Measurements from ENCODE around the gene PTDSS2. TPM values are rescaled to one million over a fixed set of nuclear protein-coding genes. Genes with fewer than 3 reads are reported as not detected.

Gene PTDSS2
- total RNA-seq, 1 experiment from 2014 or later = 37.6 TPM

- ChIA-PET CTCF (no interaction called here), POLR2A (ENCODE audit: low non-redundant PET) (no interaction called here)
- no peak for DNase-seq (ENCODE audit: low spot score)
Observed at GRCh38 chr11:441043-441417, 9.0 kb upstream of the PTDSS2 start.

GRCh38 chr11:441418-442274, 8.4 kb upstream of the PTDSS2 start, which contains the start of gene ANO9:
Gene ANO9, minus strand, starts transcription at chr11:442011. Its CDS starts 85 bp downstream, at chr11:441926.
- H3K27me3 ChIP-seq (replicated peaks; ENCODE audit: insufficient read depth, low read depth, low read length, poor library complexity) = no peaks in the 10 kb centered on the region
- H3K27ac ChIP-seq (ENCODE audit: low read depth, low read length, poor library complexity, severe bottlenecking) = no peak within 1 kb of the TSS
- intact Hi-C loops (cut with micrococcal nuclease; ENCODE audit: unreplicated experiment) = loop anchor here (10.0 kb wide), 1 partner anchor 237 kb away; the partner anchor contains the start of genes BET1L and RIC8A
- H3K4me1 ChIP-seq (ENCODE audit: insufficient read depth, low read length, poor library complexity, severe bottlenecking) = peaks cover 4% of the 10 kb centered on the region
- no peak within 1 kb of the TSS for H3K4me3 ChIP-seq (ENCODE audit: low read depth, low read length, poor library complexity, severe bottlenecking)
- H3K36me3 ChIP-seq (ENCODE audit: insufficient read depth, low read length, poor library complexity, severe bottlenecking) = no peaks in the 10 kb centered on the region
- POLR2A ChIA-PET (ENCODE audit: low non-redundant PET) = no interaction called here
- no TSS peak for BruUV-seq (replicated peaks)
- TF ChIP-seq CTCF (conservative IDR thresholded peaks at IDR 0.05; ENCODE audit: low read depth, low read length) (no peak), EZH2 (IDR thresholded peaks at IDR 0.05; ENCODE audit: borderline replicate concordance, low read depth, low read length, poor library complexity, severe bottlenecking) (no peak)
- no peak for DNase-seq (ENCODE audit: low spot score)
- CTCF ChIA-PET = no interaction called here
- H3K9me3 ChIP-seq (ENCODE audit: low read depth, low read length, poor library complexity, severe bottlenecking) = no peaks in the 10 kb centered on the region

More at GRCh38 chr11:441043-441417, 9.0 kb upstream of the PTDSS2 start:
- no peaks in the 10 kb centered on the region for H3K9me3 ChIP-seq (ENCODE audit: low read depth, low read length, poor library complexity, severe bottlenecking)
- no TSS peak for BruUV-seq (replicated peaks)
- H3K27ac ChIP-seq (ENCODE audit: low read depth, low read length, poor library complexity, severe bottlenecking) = no peak overlapping the region
- H3K36me3 ChIP-seq (ENCODE audit: insufficient read depth, low read length, poor library complexity, severe bottlenecking) = no peaks in the 10 kb centered on the region
- intact Hi-C loops (cut with micrococcal nuclease; ENCODE audit: unreplicated experiment) = loop anchor here (10.0 kb wide), 1 partner anchor 236 kb away; the partner anchor contains the start of genes BET1L and RIC8A
- H3K27me3 ChIP-seq (replicated peaks; ENCODE audit: insufficient read depth, low read depth, low read length, poor library complexity) = no peaks in the 10 kb centered on the region
- no peak for TF ChIP-seq EZH2 (IDR thresholded peaks at IDR 0.05; ENCODE audit: borderline replicate concordance, low read depth, low read length, poor library complexity, severe bottlenecking)
- no peak for TF ChIP-seq CTCF (conservative IDR thresholded peaks at IDR 0.05; ENCODE audit: low read depth, low read length)
- H3K4me3 ChIP-seq (ENCODE audit: low read depth, low read length, poor library complexity, severe bottlenecking) = no peak overlapping the region
- H3K4me1 ChIP-seq (ENCODE audit: insufficient read depth, low read length, poor library complexity, severe bottlenecking) = peaks cover 4% of the 10 kb centered on the region

GRCh38 chr11:442611-443081, 7.4 kb upstream of the PTDSS2 start:
- POLR2A ChIA-PET (ENCODE audit: low non-redundant PET) = no interaction called here
- TF ChIP-seq CTCF (conservative IDR thresholded peaks at IDR 0.05; ENCODE audit: low read depth, low read length) (no peak), EZH2 (IDR thresholded peaks at IDR 0.05; ENCODE audit: borderline replicate concordance, low read depth, low read length, poor library complexity, severe bottlenecking) (no peak)
- Histone ChIP-seq H3K27me3 (replicated peaks; ENCODE audit: insufficient read depth, low read depth, low read length, poor library complexity) (no peaks in the 10 kb centered on the region), H3K36me3 (ENCODE audit: insufficient read depth, low read length, poor library complexity, severe bottlenecking) (no peaks in the 10 kb centered on the region), H3K4me3 (ENCODE audit: low read depth, low read length, poor library complexity, severe bottlenecking) (no peak overlapping the region), H3K9me3 (ENCODE audit: low read depth, low read length, poor library complexity, severe bottlenecking) (no peaks in the 10 kb centered on the region), H3K4me1 (ENCODE audit: insufficient read depth, low read length, poor library complexity, severe bottlenecking) (peaks cover 4% of the 10 kb centered on the region), H3K27ac (ENCODE audit: low read depth, low read length, poor library complexity, severe bottlenecking) (no peak overlapping the region)
- DNase-seq (ENCODE audit: low spot score) = no peak
- BruUV-seq (replicated peaks) = no TSS peak
- intact Hi-C loops (cut with micrococcal nuclease; ENCODE audit: unreplicated experiment) = loop anchor here (10.0 kb wide), 1 partner anchor 238 kb away; the partner anchor contains the start of genes BET1L and RIC8A
- CTCF ChIA-PET = no interaction called here

Measured in A673 (cell line).